ENCODE measurements around the gene ME3. TPM values are rescaled to one million over a fixed set of nuclear protein-coding genes. Genes with fewer than 3 reads are reported as not detected.
A peak's percentile ranks its signal among the peaks of the same experiment; 100 is the strongest.

ME3 gene
- total RNA-seq, 2 donors from 2014 or later, result 19.7 to 24.2 TPM

DNA sequence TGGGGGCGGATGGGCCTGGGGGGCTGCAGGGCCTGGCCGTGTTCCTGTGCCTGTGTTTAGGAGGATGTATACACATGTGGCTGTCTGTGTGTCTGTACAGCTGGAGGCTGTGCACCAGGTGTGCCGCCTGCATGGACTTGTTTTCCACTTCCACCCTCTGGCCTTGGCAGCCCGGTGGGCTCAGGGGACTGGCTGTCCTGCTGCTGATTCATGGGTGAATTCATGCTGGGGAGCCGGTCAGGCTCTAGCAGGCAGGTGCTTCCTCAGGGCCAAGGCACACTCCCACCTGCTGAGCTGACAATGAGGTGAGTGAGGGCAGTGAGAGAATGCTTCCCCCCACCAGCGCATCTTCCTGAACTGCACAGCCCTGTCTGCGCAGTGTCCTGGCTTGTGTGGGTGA, 209.3 kb downstream of the ME3 start:
- intact Hi-C loops (cut with DNase I), result loop anchor here in 1 of 2 donors (5.0 kb wide), 1 partner anchor 144 kb away; no protein-coding TSS in a partner anchor
- ATAC-seq (no peak), DNase-seq (no peak)

DNA sequence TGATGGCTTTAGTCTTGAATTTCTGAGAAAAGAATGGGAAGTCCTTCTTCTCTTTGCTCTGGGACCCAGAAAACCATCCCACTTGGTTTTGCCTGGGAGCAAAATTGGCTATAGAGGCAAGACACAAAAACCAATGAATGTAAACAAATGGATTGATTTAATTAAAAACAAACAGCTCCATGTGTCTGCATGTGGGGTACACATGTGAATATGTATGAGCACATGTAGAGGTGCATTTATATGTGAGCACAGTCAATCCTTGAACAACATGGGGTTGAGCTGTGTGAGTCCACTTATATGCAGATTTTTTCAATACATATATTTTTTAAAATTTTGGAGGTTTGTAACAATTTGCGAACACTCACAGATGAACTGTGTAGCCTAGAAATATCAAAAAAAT, 210.5 kb downstream of the ME3 start:
- no peak for ATAC-seq
- intact Hi-C loops (cut with DNase I), result loop anchor here in 1 of 2 donors (5.0 kb wide), 1 partner anchor 145 kb away; no protein-coding TSS in a partner anchor

GRCh38 chr11:86460461-86461385, 211.7 kb downstream of the ME3 start:
- ATAC-seq (peak in 1 of 2 donors; percentile 34), DNase-seq (no peak)
- intact Hi-C loops (cut with DNase I), result loop anchor here in 1 of 2 donors (5.0 kb wide), 1 partner anchor 147 kb away; no protein-coding TSS in a partner anchor

More for the DNA sequence above, 210.5 kb downstream of the ME3 start:
- no peak for DNase-seq

DNA sequence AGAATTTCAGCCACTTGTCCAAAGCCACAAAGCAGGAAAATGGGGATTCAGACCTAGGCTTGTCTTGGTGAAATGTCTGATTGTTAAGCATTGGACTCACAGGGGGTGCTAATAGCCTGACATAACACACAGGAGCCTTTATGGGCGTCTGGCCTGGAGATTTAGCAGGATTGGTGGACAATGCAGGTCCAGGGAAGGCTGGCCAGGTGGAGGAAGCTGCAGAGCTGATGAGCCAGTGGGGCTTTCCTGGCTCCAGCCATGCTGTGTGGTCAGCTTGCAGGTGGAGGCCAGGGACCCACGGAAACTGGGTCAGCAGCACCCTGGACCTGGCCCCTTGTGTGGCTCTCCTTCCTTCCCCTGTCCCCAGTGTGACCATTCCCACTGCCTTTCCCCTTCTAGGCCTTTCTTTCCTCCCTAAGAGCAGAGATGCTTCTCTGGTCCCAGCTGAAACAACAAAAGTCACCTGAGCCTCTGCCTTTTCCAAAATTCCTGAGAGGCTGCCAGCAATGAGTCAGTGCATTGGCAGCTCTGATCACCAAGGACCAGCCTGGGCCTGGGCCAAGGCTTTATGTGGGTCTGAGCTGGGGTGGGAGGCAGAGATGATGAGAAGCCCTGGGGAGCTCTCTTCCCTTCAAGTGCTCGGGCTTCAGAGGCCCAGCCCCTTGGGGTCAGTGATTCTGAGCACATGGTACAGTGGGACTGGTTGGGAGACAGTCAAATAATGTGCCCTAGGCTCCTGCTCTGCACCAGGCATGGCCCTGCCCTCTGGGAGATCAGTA, 212.5 kb downstream of the ME3 start:
- intact Hi-C loops (cut with DNase I), result loop anchor here (5.0 to 10.0 kb wide), 2 partner anchors 147 to 465 kb away; no protein-coding TSS in a partner anchor
- DNase-seq (peak; percentile 76), ATAC-seq (peak; percentile 48 to 77)

DNA sequence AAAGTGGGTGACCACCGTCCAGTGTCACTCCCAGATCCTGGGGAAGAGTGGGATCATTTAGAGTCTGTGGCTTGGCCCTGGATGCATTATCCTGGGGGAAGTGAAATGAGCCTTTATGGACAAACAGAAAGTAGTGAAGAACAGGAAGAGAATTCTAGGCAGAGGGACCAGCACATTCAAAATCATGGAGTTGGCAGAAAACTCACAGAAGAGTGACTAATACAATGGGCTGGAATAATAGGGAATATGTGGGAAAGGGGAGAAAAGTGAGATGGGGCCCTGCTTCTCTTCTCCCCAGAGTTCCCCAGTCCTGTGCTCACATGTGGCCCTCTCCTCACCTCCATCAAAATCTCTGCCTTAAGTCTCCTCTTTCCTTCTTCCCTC, 213.4 kb downstream of the ME3 start:
- peak in 1 of 2 donors; percentile 7 for ATAC-seq
- no peak for DNase-seq
- intact Hi-C loops (cut with DNase I), result loop anchor here in 1 of 2 donors (10.0 kb wide), 1 partner anchor 466 kb away; no protein-coding TSS in a partner anchor

DNA sequence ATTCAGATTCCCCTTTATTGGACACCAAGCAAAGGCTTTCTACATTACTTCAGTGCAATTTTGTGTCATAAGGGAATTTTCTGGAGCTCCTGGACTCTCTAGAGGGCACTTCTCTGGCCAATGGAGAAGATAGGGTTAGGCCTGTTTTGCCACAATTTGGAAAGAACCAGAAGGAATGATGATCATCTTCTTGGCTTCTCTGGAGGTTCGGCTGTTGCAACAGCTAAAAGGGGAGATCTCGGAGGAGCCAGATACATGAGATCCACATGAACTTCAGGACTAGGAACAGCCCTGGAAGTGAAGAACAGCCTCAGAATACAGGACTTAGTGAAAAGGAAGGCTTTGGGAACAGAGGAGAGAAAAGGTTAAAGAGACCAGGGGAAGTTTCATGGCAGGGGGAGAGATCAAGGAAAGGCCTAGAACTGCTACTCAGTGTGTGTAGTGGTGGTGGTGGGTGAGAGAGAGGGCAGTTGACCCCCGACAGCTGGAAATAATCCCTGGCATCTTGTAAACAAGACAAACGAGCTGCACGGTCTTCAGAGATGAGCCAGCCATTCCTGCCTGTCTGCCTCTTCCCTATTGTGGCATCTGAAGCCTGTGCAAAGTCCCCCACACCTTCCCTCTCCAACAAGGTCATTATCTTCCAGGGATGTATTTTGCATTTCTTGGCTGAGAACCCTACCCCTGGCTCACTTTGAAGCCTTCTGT, 214.0 kb downstream of the ME3 start:
- intact Hi-C loops (cut with DNase I), result loop anchor here in 1 of 2 donors (10.0 kb wide), 1 partner anchor 466 kb away; no protein-coding TSS in a partner anchor
- DNase-seq (no peak), ATAC-seq (peak in 1 of 2 donors; percentile 16)

- intact Hi-C loops (cut with DNase I), result loop anchor here in 1 of 2 donors (2.0 to 10.0 kb wide), 3 partner anchors 152 to 468 kb away; no protein-coding TSS in a partner anchor
- ATAC-seq (peak; percentile 81 to 86), DNase-seq (peak; percentile 89)
Measured at GRCh38 chr11:86456075-86456939, 216.1 kb downstream of the ME3 start.

GRCh38 chr11:86453290-86454030, 219.0 kb downstream of the ME3 start:
- ATAC-seq (no peak), DNase-seq (no peak)
- intact Hi-C loops (cut with DNase I), result loop anchor here (2.0 to 10.0 kb wide), 2 partner anchors 365 to 471 kb away; no protein-coding TSS in a partner anchor

- intact Hi-C loops (cut with DNase I), result loop anchor here in 1 of 2 donors (10.0 kb wide), 1 partner anchor 475 kb away; no protein-coding TSS in a partner anchor
- DNase-seq (no peak), ATAC-seq (peak in 1 of 2 donors; percentile 76)
Measured at GRCh38 chr11:86449993-86450629, 222.3 kb downstream of the ME3 start.

DNA sequence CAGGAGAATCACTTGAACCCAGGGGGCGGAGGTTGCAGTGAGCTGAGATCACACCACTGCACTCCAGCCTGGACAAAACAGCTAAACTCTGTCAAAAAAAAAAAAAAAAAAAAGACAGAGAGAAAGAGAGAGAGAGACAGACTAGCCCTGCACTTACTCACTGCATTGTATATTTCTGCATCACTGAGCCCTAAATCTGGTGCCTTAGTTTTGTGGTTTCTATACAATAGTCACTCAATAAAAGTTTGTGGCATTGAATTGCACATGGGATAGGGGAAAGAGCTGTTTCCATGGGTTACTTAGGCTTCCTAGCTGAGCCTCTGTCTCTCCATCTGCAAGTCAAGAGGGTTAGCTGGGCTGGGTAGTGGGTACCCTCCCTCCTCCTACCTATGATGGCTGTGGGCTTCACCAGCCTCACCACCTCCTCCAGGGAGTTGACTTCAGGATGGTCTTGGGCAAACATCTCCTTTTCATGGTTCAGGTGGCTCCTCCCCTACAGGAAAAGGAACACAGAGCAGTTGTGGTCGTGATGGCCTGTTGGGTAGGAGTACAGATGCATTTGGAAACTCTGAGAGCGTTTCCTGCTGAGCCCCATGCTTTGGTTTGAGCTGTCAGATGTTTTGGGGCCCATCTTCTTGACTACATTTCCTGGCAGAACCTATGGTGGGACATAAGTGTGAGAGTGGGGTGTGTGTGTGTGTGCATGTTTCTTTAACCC, 224.5 kb downstream of the ME3 start:
- intact Hi-C loops (cut with DNase I), result no loop called here
- DNase-seq (no peak), ATAC-seq (no peak)

- DNase-seq (no peak), ATAC-seq (no peak)
- intact Hi-C loops (cut with DNase I), result no loop called here
Measured at GRCh38 chr11:86446924-86447285, 225.5 kb downstream of the ME3 start.

DNA sequence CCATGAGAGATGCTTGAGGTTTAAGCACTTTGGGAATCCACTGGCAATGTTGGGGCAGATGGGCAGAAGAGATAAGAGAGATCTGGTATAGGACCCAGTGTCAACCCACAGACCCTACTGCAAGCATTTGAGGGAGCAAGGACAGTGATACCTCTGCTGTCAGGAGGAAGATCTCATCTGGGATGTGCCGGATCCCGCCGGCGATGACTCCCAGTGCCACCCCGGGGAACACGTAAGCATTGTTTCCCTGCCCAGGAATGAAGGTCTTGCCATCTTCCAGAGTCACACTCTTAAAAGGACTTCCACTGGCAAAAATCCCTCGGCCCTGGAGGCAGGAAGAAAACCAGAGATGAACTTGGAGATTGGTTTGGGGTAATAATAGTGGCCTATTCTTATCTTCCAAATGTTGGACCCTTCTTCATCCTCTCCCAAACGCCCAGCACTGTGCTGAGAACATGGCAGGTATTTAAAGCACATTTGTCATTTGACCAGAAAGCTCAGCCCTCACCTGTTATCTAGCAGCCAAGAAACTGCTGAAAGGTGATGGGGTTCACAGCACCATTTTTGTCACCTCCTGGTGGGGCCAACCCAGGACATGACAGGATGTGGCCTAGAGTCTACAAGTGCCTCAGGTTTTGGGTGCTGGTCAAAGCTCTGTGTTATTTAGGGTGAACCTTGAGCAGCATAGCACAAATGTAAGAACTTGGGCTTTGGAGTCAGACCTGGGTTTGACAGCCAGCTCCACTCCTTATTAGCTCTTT, 226.1 kb downstream of the ME3 start:
- DNase-seq (no peak), ATAC-seq (no peak)
- intact Hi-C loops (cut with DNase I), result no loop called here

DNA sequence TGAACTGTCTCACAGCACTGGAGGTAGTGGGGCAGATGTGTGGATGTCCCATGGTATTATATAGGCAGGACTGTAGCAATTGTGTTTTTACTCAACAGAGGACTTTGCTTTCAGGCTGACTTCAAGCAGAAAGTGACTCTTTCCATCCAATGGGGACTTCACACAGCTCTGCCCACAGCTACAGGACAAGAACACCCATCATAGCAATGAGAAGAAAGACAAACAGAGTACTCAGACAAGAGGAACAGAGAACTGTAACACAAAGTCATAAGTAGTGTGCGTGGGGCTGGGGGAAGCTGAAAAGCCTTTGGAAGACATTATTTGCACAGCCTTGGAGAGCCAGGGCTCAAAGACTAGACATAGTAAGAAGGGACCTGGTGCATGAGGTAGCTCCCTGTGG, 227.4 kb downstream of the ME3 start:
- intact Hi-C loops (cut with DNase I), result no loop called here

GRCh38 chr11:86443415-86443814, 229.0 kb downstream of the ME3 start:
- no peak for ATAC-seq
- no peak for DNase-seq
- intact Hi-C loops (cut with DNase I), result no loop called here

More for the DNA sequence above, 227.4 kb downstream of the ME3 start:
- DNase-seq, result no peak
- ATAC-seq, result no peak

GRCh38 chr11:86442827-86443226, 229.6 kb downstream of the ME3 start:
- intact Hi-C loops (cut with DNase I), result no loop called here
- ATAC-seq (peak in 1 of 2 donors; percentile 30), DNase-seq (peak; percentile 37)
